Heart left ventricle (tissue), 16 donors: ENCODE measurements around the gene GALM. TPM values are rescaled to one million over a fixed set of nuclear protein-coding genes. Genes with fewer than 3 reads are reported as not detected.

Source experiments
- ATAC-seq, 4 donors: fragments of 200-7000 bp; cut with Tn5 transposase; one replicate each; pipeline ENCODE4 v1.9.1; 2020 to 2022; ENCODE audit warnings: moderate library complexity in 4 of 4, mild to moderate bottlenecking in 3 of 4, moderate number of reproducible peaks in 1 of 4
- DNase-seq, 5 donors: peaks; one replicate each; pipeline ENCODE4 v3.0.0-alpha.2; 2020
- H3K27ac ChIP-seq, 12 donors: fragments of 200-600 bp; sonication (generic) in 4 of 12; one replicate each; pipeline versions ENCODE4 v1.5.0 to v1.8.0; 2016 to 2022; ENCODE audit warnings: mild to moderate bottlenecking in 2 of 12
- H3K27me3 ChIP-seq, 9 donors: fragments of 200-600 bp; sonication (generic) in 2 of 9; one replicate each; pipeline versions ENCODE4 v1.5.1 to v1.8.0; 2016 to 2022; ENCODE audit warnings: mild to moderate bottlenecking in 3 of 9
- H3K36me3 ChIP-seq, 9 donors: fragments of 200-600 bp; sonication (generic) in 2 of 9; one replicate each; pipeline versions ENCODE4 v1.5.0 to v1.8.0; 2018 to 2022; ENCODE audit warnings: mild to moderate bottlenecking in 2 of 9
- H3K4me1 ChIP-seq, 12 donors: fragments of 200-600 bp; sonication (generic) in 4 of 12; one replicate each; pipeline versions ENCODE4 v1.5.0 to v1.8.0; 2016 to 2022; ENCODE audit warnings: mild to moderate bottlenecking in 3 of 12
- H3K4me3 ChIP-seq, 12 donors: fragments of 200-600 bp; sonication (generic) in 4 of 12; one replicate each; pipeline versions ENCODE4 v1.5.0 to v1.8.0; 2017 to 2022; ENCODE audit warnings: mild to moderate bottlenecking in 9 of 12, moderate library complexity in 4 of 12
- H3K9me3 ChIP-seq, 12 donors: fragments of 200-600 bp; sonication (generic) in 4 of 12; one replicate each; pipeline versions ENCODE4 v1.5.0 to v1.8.0; 2016 to 2022; ENCODE audit warnings: mild to moderate bottlenecking in 1 of 12
- POLR2A ChIP-seq, 2 donors: fragments of 450-650 bp; IDR thresholded peaks; one replicate each; pipeline ENCODE4 v1.6.1; 2017; ENCODE audit warnings: antibody characterized with exemption in 2 of 2, mild to moderate bottlenecking in 2 of 2, moderate library complexity in 2 of 2
- WGBS, 4 donors: extraction: QIAGEN DNeasy Blood & Tissue Kit in 2 of 4; methylation state at CpG; one replicate each; pipeline versions ENCODE4 v1.1.5 to v1.1.7; 2013 to 2018; 5-methylcytosine and 5-hydroxymethylcytosine counted together
- intact Hi-C, 10 donors: fragments of 100-400 bp; cut with DNase I; formaldehyde crosslinking; loops; one replicate each; pipeline versions ENCODE4 v1.11.1 to v1.14.2; 2022
- long read RNA-seq, 3 donors: library from polyadenylated mRNA; unstranded; transcript quantifications; one replicate each; pipeline ENCODE4 v2.0.0, GENCODE V29; 2020 to 2021
- polyA plus RNA-seq, 2 donors: library from polyadenylated mRNA; stranded (reverse); fragments of 200-250 nt; gene quantifications; one replicate each; pipeline ENCODE4 v1.2.3, GENCODE V29; 2013
- total RNA-seq, 9 donors: library from RNA; depleted of rRNA in 2 of 9; stranded (reverse); fragments of >200 nt in 2 of 9; fragmentation: NEBNext Ultra II Directional in 3 of 9; extraction: Animal tissue kit (Norgen Biotek cat#: 25700) in 3 of 9; gene quantifications; one replicate each; pipeline versions ENCODE4 v1.1.0 to v1.2.4, GENCODE V29; 2016 to 2023
- TF ChIP-seq, protein P1 (sequence below), 12 donors: fragments of 200-600 bp; sonication (generic) in 4 of 12; IDR thresholded peaks; one replicate each; pipeline versions ENCODE4 v1.5.0 to v1.8.0; 2018 to 2022; ENCODE audit warnings: antibody characterized with exemption in 12 of 12, mild to moderate bottlenecking in 5 of 12
- donor health status: ischemic (EF 13 %, LVEDD 7.1; RV severe dilation, severe dysfunction).
- donor health status: healthy with polysubstance abuse.
- donor health status: DM: no; HTN: yes; CAD: no.
- donor health status: DM: no; HTN: no; CAD: no.
- donor health status: ischemic (EF 25% LVEDD 6.9; RV normal size, moderate dysfunction).
- donor health status: ischemic (EF 25% LVEDD 5.7; RV mildly dilated, moderate dysfunction).
- donor health status: healthy.
- donor health status: DM: yes; HTN: yes; CAD: no.
- donor health status: ischemic (EF 35%, LVEDD 5.7; RV mildly dilated, moderate dysfunction).
- donor health status: nonischemic (EF 11% LVEDD 7.7; RV severe dilation, severe dysfunction).
- donor health status: DM: yes; HTN: yes; CAD: no.
- donor health status: PGD.
- donor health status: ischemic (EF 29% LVEDD 5.4; RV normal size, mild dysfunction).
- donor health status: nonischemic (EF 23%, LVEDD 6.1; RV moderate dilation, normal function).

Gene GALM
- total RNA-seq (10 to 100 TPM in 8 of 9 donors, 1 to 10 TPM in 1; 6.3 to 25.3 (median 11.9) TPM), polyA plus RNA-seq (1 to 10 TPM; 8.2 to 9.9 TPM)
- long read RNA-seq, donor 1, transcript GALM-201 (7 exons, 2,484 nt): major isoform, 16 of 23 reads
- long read RNA-seq, donor 1, partial matches to known transcripts: 4 of 23 reads
- long read RNA-seq, donor 1, other reads (novel, unspliced or antisense): 3 of 23 reads
- long read RNA-seq, donor 2, transcript GALM-201 (7 exons, 2,484 nt): major isoform, 88 of 94 reads
- long read RNA-seq, donor 2, partial matches to known transcripts: 2 of 94 reads
- long read RNA-seq, donor 2, other reads (novel, unspliced or antisense): 4 of 94 reads
- long read RNA-seq, donor 3, transcript GALM-201 (7 exons, 2,484 nt): major isoform, 23 of 27 reads
- long read RNA-seq, donor 3, partial matches to known transcripts: 4 of 27 reads
- long read RNA-seq, donor 3, other reads (novel, unspliced or antisense): 0 of 27 reads

- WGBS, 4 donors: 1% methylated on average over 11 to 26 of the region's 26 CpGs
- Histone ChIP-seq H3K27me3 (no peaks in the 10 kb centered on the region), H3K27ac (peak within 1 kb of the TSS; percentile 11 to 93 (median 71)), H3K4me3 (peak within 1 kb of the TSS; percentile 33 to 88 (median 70)), H3K4me1 (peaks cover 0 to 56% (median 17%) of the 10 kb centered on the region in 12 donors), H3K36me3 (no peaks in the 10 kb centered on the region), H3K9me3 (no peaks in the 10 kb centered on the region)
- intact Hi-C loops: loop anchor here in 6 of 10 donors (2.0 to 5.0 kb wide), 3 partner anchors 56 to 64 kb away; partner anchors contain the start of gene HNRNPLL (in 6 of the 6)
- DNase-seq (peak; percentile 82 to 89 (median 86)), ATAC-seq (peak; percentile 96 to 97 (median 97))
- TF ChIP-seq, protein P1, sequence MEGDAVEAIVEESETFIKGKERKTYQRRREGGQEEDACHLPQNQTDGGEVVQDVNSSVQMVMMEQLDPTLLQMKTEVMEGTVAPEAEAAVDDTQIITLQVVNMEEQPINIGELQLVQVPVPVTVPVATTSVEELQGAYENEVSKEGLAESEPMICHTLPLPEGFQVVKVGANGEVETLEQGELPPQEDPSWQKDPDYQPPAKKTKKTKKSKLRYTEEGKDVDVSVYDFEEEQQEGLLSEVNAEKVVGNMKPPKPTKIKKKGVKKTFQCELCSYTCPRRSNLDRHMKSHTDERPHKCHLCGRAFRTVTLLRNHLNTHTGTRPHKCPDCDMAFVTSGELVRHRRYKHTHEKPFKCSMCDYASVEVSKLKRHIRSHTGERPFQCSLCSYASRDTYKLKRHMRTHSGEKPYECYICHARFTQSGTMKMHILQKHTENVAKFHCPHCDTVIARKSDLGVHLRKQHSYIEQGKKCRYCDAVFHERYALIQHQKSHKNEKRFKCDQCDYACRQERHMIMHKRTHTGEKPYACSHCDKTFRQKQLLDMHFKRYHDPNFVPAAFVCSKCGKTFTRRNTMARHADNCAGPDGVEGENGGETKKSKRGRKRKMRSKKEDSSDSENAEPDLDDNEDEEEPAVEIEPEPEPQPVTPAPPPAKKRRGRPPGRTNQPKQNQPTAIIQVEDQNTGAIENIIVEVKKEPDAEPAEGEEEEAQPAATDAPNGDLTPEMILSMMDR (IDR thresholded peaks at IDR 0.05): peak in 1 of 12 donors; percentile 10
- TF ChIP-seq POLR2A (IDR thresholded peaks at IDR 0.05): peak in 1 of 2 donors; percentile 69
Measured at GRCh38 chr2:38665854-38666555, at the start of gene GALM. Gene GALM, plus strand, starts transcription at chr2:38666114. Its CDS starts 48 bp downstream, at chr2:38666162.

DNA sequence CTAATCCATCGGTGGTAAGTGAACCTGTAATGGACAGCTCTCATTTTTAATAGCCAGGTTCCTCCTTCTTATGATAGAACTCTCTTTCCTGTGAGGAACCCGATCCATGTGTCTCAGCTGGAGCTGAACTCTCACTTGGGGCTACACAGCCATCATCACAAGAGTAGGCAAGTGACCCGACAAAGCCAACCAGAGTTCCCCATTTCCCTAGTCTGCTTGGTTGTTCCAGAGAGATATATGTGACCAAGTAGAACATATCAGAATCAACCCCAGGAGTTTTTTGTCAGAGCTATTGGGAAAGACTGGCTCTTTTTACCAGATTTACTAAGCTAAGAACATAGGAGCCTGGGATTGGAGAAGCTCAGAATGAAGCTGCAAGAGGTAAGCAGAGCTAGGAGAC lies 48.6 kb upstream of the GALM start:
- H3K36me3 ChIP-seq: no peaks in the 10 kb centered on the region
- H3K4me3 ChIP-seq: no peak overlapping the region
- peaks cover 0 to 65% (median 7%) of the 10 kb centered on the region in 12 donors for H3K4me1 ChIP-seq
- WGBS, 4 donors: 81 to 96% (median 86%) methylated on average over 3 of the region's 3 CpGs
- no peak for DNase-seq
- H3K27me3 ChIP-seq: no peaks in the 10 kb centered on the region
- no peaks in the 10 kb centered on the region for H3K9me3 ChIP-seq
- ATAC-seq: no peak
- TF ChIP-seq, protein P1 (IDR thresholded peaks at IDR 0.05): no peak
- no peak for TF ChIP-seq POLR2A (IDR thresholded peaks at IDR 0.05)
- intact Hi-C loops: loop anchor here in 1 of 10 donors (5.0 kb wide), 1 partner anchor 35 kb away; no protein-coding TSS in a partner anchor
- H3K27ac ChIP-seq: no peak overlapping the region

DNA sequence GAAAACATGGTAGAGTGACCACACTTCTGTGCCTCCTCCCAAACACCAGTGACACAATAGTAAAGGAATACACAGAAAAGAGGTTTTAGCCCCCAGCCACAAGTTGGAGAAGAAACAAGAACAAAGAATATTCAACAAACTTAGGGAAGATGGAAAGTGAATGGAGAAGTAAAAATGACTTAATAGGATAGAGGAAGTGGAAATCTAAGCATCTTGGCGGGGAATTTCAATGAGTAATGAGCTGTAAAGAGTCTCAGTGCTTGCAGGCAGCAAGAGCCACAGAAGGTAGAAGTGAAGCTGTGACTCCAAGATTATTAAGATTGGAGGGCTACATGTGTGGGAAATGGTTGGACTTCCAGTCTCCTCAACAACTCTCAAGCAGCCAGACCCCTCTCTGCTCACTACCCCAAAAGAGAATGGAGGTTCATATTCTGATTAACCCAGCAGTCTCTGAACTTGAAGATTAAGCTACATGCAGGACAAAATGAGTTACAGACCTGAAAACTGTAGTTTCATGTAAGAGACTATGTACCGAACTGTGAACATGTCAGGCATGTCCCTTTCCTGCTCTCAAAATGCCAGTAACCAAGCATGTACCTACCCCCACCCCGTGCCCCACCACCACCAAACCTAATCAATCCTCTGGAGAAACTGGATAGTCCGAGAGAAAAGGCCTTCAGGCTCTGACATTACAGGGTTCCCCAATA lies 46.3 kb upstream of the GALM start:
- intact Hi-C loops: loop anchor here in 1 of 10 donors (5.0 kb wide), 1 partner anchor 33 kb away; no protein-coding TSS in a partner anchor
- DNase-seq (no peak), ATAC-seq (peak in 3 of 4 donors; percentile 49 to 58 (median 51))
- Histone ChIP-seq H3K27ac (peak overlapping the region in 5 of 12 donors; percentile 13 to 76 (median 57)), H3K4me1 (peaks cover 0 to 48% (median 7%) of the 10 kb centered on the region in 12 donors), H3K27me3 (no peaks in the 10 kb centered on the region), H3K9me3 (no peaks in the 10 kb centered on the region), H3K36me3 (no peaks in the 10 kb centered on the region), H3K4me3 (no peak overlapping the region)
- TF ChIP-seq POLR2A (IDR thresholded peaks at IDR 0.05): no peak
- TF ChIP-seq, protein P1 (IDR thresholded peaks at IDR 0.05): no peak
- WGBS, 4 donors: 62 to 74% (median 65%) methylated on average over 4 of the region's 4 CpGs
